HG03378 (cell line): ENCODE results near the gene PRSS53.
A peak's percentile ranks its signal among the peaks of the same experiment; 100 is the strongest.

Experiments used
- ATAC-seq: cut with Tn5 transposase; IDR thresholded peaks from one replicate; pipeline ENCODE4 v1.9.1; 2021; ENCODE audit warnings: mild to moderate bottlenecking, moderate library complexity; ENCODE audit not compliant: unreplicated experiment

The PRSS53 gene

DNA sequence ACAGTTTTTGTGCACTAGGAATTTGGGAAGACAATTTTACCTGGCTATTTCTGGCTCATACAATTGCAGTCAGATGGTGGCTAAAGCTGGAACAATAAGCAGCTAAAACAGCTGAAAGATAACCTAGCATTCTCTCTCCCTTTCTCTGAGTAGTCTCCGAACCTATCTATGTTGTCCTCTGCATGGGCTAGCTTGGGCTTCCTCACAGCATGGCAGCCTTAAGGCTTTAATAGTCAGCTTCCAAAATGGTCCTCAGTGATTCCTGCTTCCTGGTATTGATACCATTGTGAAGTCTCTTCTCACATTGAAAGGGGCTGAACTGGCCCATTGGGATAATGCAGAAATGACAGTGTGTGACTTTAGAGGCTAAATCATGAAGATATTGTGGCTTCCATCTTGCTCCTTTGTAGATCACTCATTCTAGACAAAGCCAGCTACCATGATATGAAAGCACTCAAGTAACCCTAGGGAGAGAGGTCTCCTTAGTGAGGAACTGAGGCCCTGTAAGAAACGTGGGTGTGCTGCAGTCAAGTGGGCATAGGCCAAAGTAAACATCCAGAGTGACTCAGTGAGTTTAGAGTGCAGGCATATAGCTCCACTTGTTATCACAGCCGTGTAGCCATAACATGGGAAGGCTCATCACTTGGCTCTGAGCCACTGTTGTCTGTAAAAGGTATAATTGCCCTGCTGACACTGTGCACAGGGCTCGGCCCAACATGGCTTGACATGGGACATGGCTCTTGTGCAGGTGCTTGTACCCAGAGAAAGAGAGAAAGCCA, 11.3 kb upstream of the PRSS53 start:
- ATAC-seq, result no peak

DNA sequence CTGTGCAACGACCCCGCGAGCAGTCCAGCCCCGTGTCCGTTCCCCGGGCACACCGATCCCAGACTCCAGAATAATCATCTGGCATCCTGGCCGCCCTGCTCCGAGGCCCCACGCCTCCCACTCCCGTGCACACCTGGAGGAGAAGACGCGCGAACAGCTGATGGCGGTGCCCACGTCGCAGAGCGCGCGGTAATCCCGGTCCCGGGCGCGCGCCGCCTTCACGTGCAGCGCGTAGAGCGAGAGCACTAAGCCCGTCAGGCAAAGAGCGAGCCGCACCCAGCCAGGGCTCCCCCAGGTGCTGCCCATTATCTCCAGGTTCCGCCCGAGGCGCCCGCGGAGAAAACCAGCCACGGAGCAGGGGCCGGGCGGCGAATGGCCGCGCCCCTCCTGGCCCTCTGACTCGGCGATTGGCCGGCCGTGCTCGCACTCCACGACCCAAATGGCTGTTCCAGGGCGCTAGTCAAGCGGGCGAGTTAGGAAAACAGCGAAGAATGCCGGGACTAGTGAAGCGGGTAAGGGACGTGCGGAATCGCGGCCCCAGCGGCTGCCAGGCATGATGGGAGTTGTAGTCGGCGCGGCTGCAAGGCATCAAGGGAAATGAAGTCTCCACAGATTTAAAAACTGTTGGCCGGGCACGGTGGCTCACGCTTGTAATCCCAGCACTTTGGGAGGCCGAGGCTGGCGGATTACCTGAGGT, 5.8 kb upstream of the PRSS53 start, which contains the start of gene VKORC1:
VKORC1 (minus strand) TSS at position 374 of the 697 bp plus-strand sequence; CDS start at position 306, 68 bp downstream.
- ATAC-seq, result peak; percentile 78

DNA sequence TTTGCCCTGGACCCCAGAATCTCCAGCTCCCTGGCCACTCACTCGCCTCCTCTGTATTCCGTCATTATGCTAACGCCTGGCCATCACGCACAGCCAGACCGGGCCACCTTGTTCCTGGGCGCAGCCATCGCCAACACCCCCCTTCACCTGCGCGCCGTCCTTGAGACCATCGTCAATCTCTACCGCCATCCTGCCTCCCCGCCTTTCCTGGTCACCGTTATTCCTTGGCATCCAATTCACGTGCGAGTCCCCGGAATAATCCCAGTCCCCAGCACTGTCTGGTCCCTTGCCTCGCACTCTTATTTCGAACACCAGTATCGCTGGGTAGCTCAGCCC, 5.3 kb upstream of the PRSS53 start:
- ATAC-seq, result peak; percentile 5

DNA sequence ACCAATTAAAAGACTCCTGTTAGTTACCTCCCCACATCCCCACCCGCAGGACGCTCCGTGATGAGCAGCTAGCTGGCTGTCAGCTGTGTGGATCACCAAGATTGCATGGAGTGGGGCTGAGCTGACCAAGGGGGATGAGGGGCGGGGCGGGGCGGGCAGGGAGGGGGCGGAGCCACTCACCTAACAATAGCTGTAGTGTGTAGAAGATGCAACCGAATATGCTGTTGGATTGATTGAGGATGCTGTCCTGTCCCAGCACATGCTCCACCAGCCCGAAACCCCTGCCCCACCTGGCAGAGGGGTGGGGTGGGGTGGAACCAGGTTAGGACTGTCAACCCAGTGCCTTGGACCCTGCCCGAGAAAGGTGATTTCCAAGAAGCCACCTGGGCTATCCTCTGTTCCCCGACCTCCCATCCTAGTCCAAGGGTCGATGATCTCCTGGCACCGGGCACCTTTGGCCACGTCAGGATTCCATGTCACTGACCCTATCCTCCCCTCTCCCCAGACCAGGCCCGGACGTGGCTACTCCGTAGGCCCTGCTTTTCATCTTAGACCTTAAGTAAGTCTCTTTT, 4.5 kb upstream of the PRSS53 start:
- ATAC-seq, result no peak

DNA sequence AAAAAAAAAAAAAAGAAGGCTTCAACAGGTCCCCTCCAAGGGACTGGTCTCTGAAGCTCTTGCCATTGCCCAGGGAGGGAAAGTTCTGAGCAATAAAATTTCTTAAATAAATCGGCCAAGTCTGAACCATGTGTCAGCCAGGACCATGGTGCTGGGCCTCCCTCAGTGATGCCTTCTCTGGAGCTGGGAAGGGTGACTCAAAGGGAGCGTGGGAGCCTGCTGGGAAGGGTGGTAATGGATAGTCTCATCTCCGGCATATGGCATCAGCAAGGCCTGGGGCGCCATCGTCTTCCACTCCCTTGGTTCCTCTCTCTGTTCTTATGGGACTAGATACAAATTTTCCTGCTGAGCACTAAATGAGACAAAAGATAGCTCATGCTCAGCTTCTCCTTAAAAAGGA, 3.6 kb upstream of the PRSS53 start:
- ATAC-seq, result no peak

GRCh38 chr16:31090540-31090939, 1.8 kb upstream of the PRSS53 start:
- no peak for ATAC-seq

- no peak for ATAC-seq
Observed at GRCh38 chr16:31089199-31089598, 456 bp upstream of the PRSS53 start.

DNA sequence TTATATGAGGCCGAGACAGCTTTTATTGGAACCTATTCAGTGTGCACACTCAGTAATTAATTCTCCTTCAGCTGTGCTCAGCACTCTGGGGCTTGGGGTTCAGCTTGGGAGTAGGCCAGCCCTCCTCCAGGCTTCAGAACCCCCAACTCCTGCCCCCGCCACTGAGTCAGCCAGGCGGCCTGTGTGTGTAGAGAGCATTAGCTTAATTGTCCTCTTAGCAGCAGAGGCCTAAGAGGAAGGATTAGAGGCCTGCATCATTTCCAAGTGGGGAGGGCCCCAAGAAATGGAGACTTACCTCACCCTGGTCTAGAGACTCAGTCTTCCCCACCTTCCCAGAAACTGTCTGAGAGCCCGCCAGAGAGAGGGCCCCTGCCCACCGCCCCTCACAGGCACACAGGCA, 772 bp downstream of the PRSS53 start:
- no peak for ATAC-seq

- ATAC-seq, result no peak
Observed at GRCh38 chr16:31087481-31087880, 1.3 kb downstream of the PRSS53 start.

DNA sequence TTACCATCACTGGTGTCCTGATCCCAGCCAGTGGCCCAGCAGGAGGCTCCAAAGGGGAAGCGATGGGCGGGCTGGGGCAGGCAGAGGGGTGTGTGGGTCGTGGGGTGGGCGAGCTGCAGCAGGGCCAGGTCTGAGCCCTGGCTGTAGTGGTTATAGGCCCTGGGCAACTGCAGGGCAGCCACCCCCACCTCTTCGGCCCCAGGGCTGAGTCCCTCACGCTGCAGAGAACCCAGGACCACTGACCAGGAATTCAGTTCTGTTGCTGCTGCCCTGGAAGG, 2.2 kb downstream of the PRSS53 start:
- ATAC-seq, result no peak

DNA sequence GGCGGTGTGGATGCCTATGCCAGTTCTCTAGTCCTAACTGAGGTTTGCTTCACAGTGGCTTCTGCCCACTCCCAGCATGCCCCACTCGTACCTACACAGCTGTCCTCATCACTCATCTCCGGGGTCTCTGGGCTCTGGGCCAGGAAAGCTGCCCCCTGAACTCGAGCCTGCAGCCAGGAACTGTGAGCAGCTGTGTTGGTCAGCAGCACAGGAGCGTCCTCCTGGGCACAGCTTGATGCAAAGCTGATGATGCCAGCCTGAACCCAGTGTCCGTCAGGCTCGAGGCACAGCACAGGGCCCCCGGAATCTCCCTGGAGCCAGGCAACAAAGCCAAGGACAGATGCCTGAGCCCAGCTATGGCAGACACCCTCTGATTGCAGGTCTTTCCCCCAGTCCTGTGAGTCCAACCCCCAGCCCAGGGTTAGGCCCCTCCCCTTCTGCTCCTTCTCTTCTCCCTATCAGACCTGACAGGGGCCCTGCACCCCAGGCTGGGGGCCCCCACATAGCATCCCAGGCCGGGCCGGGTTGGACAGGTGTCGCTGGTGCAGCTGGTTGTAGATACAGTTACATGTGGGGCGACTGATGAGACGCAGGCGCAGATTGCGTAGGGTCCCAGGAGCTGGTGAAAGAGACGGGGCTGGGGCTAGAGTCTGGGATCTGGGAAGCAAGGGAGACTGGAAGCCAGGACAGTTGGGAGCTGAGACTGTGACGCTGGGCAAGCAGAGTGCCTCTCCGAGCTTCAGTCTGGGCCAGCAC, 2.7 kb downstream of the PRSS53 start:
- no peak for ATAC-seq

DNA sequence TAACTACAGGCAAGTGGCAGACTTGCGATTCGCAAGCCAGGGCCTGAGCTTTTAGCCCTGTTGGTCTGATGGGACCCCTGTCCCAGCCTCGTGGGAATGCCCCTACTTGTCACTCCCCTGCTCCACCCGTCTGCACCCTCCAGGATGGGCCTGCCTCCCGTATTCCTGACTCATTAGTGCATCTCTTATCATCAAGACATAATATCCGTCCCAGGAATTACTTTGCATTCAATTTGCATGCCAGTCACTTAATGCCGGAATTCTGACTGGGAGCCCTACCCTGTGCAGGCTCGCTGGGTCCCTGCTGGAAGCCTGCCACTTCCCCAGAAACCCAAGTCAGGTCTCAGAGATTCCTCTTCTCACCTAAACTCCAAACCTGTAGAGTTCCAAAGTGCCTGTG, 3.3 kb downstream of the PRSS53 start:
- no peak for ATAC-seq

GRCh38 chr16:31084584-31085302, 4.0 kb downstream of the PRSS53 start:
- ATAC-seq, result no peak

DNA sequence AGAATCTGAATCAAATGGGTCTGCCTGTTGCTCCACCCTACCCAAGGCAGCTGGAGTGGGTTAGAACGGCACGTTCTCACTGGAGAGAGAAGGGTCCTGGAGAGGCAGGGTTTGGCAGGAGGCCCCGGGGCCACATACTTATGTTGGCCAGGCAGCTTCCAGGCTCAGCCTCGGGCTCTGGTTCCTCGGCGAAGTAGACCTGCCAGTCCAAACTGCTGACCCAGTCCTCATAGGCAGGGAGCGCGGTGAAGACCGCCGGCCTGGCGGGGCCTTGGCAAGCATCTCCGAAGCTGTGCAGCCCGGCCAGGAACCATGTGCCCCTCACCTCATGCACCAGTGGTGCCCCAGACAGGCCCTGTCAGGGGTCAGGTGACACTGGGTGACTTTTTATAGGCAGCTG, 4.8 kb downstream of the PRSS53 start:
- ATAC-seq, result no peak

DNA sequence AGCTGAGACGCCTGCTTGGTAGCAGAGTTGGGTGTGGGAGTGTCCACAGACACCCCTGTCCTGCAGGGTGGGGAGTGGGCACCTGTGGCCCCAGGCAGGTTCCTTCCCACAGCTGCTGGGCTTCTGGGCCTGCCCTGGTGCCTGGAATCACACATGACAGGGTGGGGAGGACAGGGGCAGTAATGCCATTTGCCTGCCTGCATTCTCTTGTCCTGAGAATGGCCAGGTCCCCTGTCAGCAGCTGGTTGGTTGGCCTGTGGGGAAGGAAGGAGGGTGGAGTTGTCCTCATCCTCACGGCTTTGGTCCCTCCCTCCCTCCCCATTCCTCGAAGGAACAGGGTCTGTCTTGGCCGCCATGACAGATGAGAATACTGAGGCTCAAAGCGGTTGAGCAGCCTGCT, 5.2 kb downstream of the PRSS53 start:
- ATAC-seq, result no peak

DNA sequence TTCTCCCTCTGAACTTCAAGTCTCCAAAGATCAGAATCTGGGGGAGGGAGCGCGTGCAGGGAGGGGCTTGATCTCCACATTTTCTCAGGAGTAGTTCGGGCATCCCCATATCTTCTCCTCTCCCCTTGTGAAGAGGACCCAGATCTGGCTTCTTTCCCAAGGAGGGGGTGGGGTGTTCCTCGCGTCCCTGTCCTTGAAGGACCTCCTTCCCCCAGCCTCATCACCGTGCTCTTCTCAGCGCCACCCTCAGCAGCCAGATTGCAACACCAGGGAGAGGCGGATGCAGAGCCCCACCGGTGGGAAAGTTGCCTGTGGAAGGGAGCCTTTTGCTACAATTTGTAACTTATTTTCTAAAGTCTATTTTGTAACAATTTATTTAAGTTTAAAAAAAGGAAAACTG, 5.7 kb downstream of the PRSS53 start:
- no peak for ATAC-seq

DNA sequence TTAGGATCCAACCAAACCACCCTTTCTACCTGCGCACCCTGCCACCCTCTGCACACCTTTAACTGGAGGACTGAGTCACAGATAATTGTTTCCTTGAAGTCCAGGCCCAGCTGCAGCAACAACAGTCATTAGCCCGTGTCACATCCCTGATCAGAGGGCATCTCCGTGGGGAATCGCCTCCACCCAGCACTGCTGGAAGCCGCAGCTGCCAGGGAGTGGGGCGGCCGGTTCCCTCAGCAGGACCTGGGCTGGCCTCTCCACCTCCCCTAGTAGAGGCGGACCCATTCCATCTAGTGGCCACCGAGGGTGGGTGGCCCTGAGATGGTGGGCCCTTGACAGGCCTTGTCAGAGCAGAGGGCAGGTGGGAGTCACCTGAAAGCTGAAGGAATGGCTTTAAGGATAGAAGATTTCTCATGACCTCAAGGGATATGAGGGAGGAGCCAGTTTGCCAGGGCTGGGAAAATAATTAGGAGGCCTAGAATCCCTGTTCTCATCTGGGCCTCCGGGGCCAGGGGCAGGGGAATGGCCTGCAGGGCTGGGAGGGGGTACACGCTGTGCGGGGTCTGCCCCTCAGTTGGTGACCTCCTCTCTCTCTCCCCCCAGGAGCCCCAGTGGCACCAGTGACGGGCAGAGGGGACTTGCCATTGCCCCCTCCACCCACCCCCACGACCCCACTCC, 6.2 kb downstream of the PRSS53 start:
- ATAC-seq, result no peak

DNA sequence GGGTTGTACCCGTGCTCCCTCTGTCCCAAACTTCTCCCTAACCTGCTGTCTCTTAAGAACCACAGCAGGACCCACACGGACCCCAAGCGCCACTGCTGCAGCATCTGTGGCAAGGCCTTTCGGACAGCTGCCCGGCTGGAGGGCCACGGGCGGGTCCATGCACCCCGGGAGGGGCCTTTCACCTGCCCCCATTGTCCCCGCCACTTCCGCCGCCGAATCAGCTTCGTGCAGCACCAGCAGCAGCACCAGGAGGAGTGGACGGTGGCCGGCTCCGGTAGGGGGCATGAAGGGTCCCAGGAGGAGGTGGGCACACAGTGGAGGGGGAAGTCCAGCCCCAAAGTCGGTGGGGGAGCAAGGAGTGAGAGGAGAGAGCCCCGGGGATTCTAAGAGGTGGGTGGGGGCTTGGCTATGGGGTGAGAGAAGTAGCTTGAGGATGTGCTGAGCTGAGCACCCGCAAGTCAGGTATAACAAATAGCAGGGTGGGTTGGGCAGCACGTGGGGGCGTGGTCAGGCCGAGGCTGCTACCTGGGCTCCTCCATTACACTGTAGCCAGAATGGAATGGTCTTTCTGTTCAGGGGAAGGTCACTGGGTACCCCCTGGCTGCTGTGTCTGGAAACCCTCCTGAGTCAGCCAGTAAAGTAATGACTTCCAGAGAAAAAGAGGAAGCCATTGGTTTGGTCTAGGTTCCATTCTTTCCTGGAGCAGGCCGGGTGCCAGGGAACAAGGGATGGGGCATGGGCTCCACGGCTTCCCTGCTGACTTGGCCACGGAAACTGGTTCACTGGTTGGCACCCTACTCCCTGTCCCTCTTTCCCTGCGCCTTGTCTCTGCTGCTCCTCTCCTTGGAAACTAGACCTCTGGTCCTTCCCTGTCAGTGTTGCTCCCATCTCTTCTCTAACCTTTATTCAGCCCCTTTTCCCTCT, 7.1 kb downstream of the PRSS53 start:
- ATAC-seq, result no peak

DNA sequence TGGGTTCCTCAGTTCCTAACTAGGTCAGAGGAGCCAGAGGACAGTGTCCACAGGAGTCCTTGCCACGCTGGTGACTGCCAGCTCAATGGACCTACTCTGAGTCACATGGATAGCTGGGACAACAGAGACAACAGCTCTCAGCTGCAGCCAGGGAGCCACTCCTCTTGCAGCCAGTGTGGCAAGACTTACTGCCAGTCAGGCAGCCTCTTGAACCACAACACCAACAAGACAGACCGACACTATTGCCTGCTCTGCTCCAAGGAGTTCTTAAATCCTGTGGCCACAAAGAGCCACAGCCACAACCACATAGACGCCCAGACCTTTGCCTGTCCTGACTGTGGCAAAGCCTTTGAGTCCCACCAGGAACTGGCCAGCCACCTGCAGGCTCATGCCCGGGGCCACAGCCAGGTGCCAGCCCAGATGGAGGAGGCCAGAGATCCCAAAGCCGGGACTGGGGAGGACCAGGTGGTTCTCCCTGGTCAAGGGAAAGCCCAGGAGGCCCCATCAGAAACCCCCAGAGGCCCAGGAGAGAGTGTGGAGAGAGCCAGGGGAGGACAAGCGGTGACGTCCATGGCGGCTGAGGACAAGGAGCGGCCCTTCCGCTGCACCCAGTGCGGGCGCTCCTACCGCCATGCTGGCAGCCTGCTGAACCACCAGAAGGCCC, 7.9 kb downstream of the PRSS53 start:
- no peak for ATAC-seq
